WTC11 (cell line): Measurements from ENCODE around the gene RASAL2. TPM values are rescaled to one million over a fixed set of nuclear protein-coding genes. Genes with fewer than 3 reads are reported as not detected.

ENCODE experiments used
- ATAC-seq: fragments of 200-7000 bp; cut with Tn5 transposase; 2 replicates; pipeline ENCODE4 v1.10.0; 2021; ENCODE audit warnings: mild to moderate bottlenecking, moderate library complexity
- CTCF ChIA-PET: fragments of 300-600 bp; sonication (Branson Sonifier 250); formaldehyde crosslinking; loops from one replicate; lab custom pipeline; 2021; ENCODE audit warnings: antibody characterized with exemption; lab: Charles Lee
- POLR2A ChIA-PET: fragments of 350-600 bp; sonication (Branson Sonifier 250); formaldehyde crosslinking; loops from one replicate; lab custom pipeline; 2021; ENCODE audit warnings: antibody characterized with exemption; lab: Charles Lee
- DNase-seq: peaks from one replicate; pipeline ENCODE4 v3.0.0; 2021; ENCODE audit warnings: low spot score
- H3K27ac Mint-ChIP-seq: 2 replicates; pipeline ENCODE4 v1.8.0; 2021; ENCODE audit warnings: mixed read lengths
- H3K27me3 Mint-ChIP-seq: 2 replicates; pipeline ENCODE4 v1.8.0; 2021; ENCODE audit warnings: low read depth, mild to moderate bottlenecking, moderate library complexity, mixed read lengths
- H3K36me3 Mint-ChIP-seq: 2 replicates; pipeline ENCODE4 v1.8.0; 2021; ENCODE audit warnings: mixed read lengths
- H3K4me1 Mint-ChIP-seq: 2 replicates; pipeline ENCODE4 v1.8.0; 2022; ENCODE audit warnings: mixed read lengths
- H3K4me3 Mint-ChIP-seq: 2 replicates; pipeline ENCODE4 v1.8.0; 2021; ENCODE audit warnings: mild to moderate bottlenecking, moderate library complexity, mixed read lengths
- H3K9me3 Mint-ChIP-seq: 2 replicates; pipeline ENCODE4 v1.8.0; 2021; ENCODE audit warnings: mixed read lengths
- ATF1 ChIP-seq: sonication (generic); formaldehyde crosslinking; IDR thresholded peaks from 2 replicates; pipeline ENCODE4 v1.8.1; 2023; ENCODE audit warnings: mild to moderate bottlenecking, moderate library complexity, missing genetic modification reagents
- ESRRA ChIP-seq: sonication (generic); formaldehyde crosslinking; IDR thresholded peaks from 2 replicates; pipeline ENCODE4 v1.8.1; 2022; ENCODE audit warnings: mild to moderate bottlenecking, missing genetic modification reagents, borderline replicate concordance
- GRHL2 ChIP-seq: fragments of 250-450 bp; sonication (Bioruptor Pico); IDR thresholded peaks from 2 replicates; pipeline ENCODE4 v1.8.0; 2022; ENCODE audit warnings: mild to moderate bottlenecking, moderate library complexity; ENCODE audit not compliant: insufficient replicate concordance, severe bottlenecking
- JUN ChIP-seq: sonication (generic); formaldehyde crosslinking; IDR thresholded peaks from 2 replicates; pipeline ENCODE4 v1.8.0; 2023; ENCODE audit warnings: mild to moderate bottlenecking, missing genetic modification reagents
- MXD4 ChIP-seq: fragments of 250-450 bp; sonication (Bioruptor Pico); IDR thresholded peaks from 2 replicates; pipeline ENCODE4 v1.8.0; 2021; ENCODE audit warnings: mild to moderate bottlenecking, moderate library complexity, borderline replicate concordance
- OVOL2 ChIP-seq: fragments of 250-450 bp; sonication (Bioruptor Pico); IDR thresholded peaks from 2 replicates; pipeline ENCODE4 v1.9.0; 2021; ENCODE audit warnings: mild to moderate bottlenecking, borderline replicate concordance
- RORB ChIP-seq: fragments of 250-450 bp; sonication (Bioruptor Pico); IDR thresholded peaks from 2 replicates; pipeline ENCODE4 v1.9.0; 2021; ENCODE audit warnings: mild to moderate bottlenecking
- SP1 ChIP-seq: sonication (generic); formaldehyde crosslinking; conservative IDR thresholded peaks from 2 replicates; pipeline ENCODE4 v1.8.1; 2022; ENCODE audit warnings: missing genetic modification reagents
- TEAD4 ChIP-seq: sonication (generic); formaldehyde crosslinking; IDR thresholded peaks from 2 replicates; pipeline ENCODE4 v1.8.0; 2022; ENCODE audit warnings: mild to moderate bottlenecking, missing genetic modification reagents
- ZNF232 ChIP-seq: sonication (generic); formaldehyde crosslinking; IDR thresholded peaks from 2 replicates; pipeline ENCODE4 v1.8.0; 2022; ENCODE audit warnings: mild to moderate bottlenecking, missing genetic modification reagents
- total RNA-seq: library from RNA; stranded (reverse); gene quantifications from 3 replicates; pipeline ENCODE4 v1.2.3, GENCODE V29; 2021
- TF ChIP-seq, protein P1 (sequence below): sonication (generic); formaldehyde crosslinking; IDR thresholded peaks from 2 replicates; pipeline ENCODE4 v1.8.1; 2022; ENCODE audit warnings: mild to moderate bottlenecking, missing genetic modification reagents, moderate library complexity, borderline replicate concordance
- TF ChIP-seq, protein P2 (sequence below): sonication (generic); formaldehyde crosslinking; IDR thresholded peaks from 2 replicates; pipeline ENCODE4 v1.8.0; 2023; ENCODE audit warnings: missing genetic modification reagents
- TF ChIP-seq, protein P3 (sequence below): fragments of 250-450 bp; sonication (Bioruptor Pico); IDR thresholded peaks from 2 replicates; pipeline ENCODE4 v1.9.0; 2021; ENCODE audit warnings: mild to moderate bottlenecking, borderline replicate concordance
- TF ChIP-seq, protein P4 (sequence below): sonication (generic); formaldehyde crosslinking; IDR thresholded peaks from 2 replicates; pipeline ENCODE4 v1.8.0; 2023; ENCODE audit warnings: mild to moderate bottlenecking, missing genetic modification reagents
- TF ChIP-seq, protein P5 (sequence below): fragments of 250-450 bp; sonication (Bioruptor Pico); IDR thresholded peaks from 2 replicates; pipeline ENCODE4 v1.9.0; 2021; ENCODE audit warnings: moderate library complexity, mild to moderate bottlenecking, inconsistent platforms, borderline replicate concordance
- TF ChIP-seq, protein P6 (sequence below): sonication (generic); formaldehyde crosslinking; IDR thresholded peaks from 2 replicates; pipeline ENCODE4 v1.8.0; 2022; ENCODE audit warnings: mild to moderate bottlenecking, missing genetic modification reagents
- TF ChIP-seq, protein P7 (sequence below): sonication (generic); formaldehyde crosslinking; IDR thresholded peaks from 2 replicates; pipeline ENCODE4 v1.8.0; 2023; ENCODE audit warnings: missing genetic modification reagents, mild to moderate bottlenecking, borderline replicate concordance

RASAL2 gene
- total RNA-seq, 1 experiment from 2014 or later = 29.5 TPM

DNA sequence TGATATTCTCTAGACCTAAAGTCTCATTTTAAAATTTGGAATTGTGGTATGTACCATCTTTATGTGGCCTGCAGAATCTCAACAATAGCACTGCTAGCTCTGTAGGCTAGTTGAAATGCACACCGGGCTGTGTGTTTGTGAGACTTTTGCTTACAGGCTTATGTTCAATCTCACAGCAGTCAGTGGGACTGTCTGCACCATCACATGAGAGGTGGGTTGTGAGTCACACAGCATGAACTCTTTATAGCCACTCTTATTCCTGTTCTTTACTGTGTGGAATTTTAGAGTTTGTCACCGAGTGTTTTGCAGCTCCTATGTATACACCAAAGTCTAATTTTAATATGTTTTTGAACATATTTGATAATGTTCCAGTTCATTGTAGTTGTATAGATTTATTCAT is 74.6 kb downstream of the RASAL2 start:
- no peak for DNase-seq

DNA sequence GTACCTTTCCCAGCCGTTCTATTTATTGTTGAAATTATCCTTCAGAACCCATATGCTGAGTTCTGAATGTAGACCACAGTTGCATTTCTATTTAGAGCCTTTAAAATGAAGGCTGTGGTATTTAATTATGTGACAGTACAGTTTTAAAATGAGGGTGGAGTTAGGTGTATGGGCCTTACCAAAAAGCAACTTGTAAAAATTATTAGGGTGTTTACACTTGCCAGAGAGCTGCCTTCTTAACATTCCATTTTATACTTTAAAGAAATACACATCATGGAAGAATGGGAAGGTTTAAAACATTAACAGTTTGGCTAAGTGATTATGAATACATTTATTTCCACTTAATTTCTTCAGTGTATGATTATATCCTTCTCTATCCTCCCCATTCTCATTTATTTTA is 75.7 kb downstream of the RASAL2 start:
- Mint-ChIP-seq H3K9me3 (no peaks in the 10 kb centered on the region), H3K27me3 (no peaks in the 10 kb centered on the region), H3K4me3 (no peak overlapping the region), H3K27ac (no peak overlapping the region), H3K4me1 (peaks cover 14% of the 10 kb centered on the region), H3K36me3 (no peaks in the 10 kb centered on the region)
- DNase-seq (no peak), ATAC-seq (no peak)
- POLR2A ChIA-PET = no interaction called here
- CTCF ChIA-PET = no interaction called here
- TF ChIP-seq ZNF232 (CRISPR knock-in tag) = no peak
- TF ChIP-seq TEAD4 (CRISPR knock-in tag) = no peak
- TF ChIP-seq ESRRA (CRISPR knock-in tag) = no peak
- TF ChIP-seq JUN (CRISPR knock-in tag) = no peak
- TF ChIP-seq, protein P1, sequence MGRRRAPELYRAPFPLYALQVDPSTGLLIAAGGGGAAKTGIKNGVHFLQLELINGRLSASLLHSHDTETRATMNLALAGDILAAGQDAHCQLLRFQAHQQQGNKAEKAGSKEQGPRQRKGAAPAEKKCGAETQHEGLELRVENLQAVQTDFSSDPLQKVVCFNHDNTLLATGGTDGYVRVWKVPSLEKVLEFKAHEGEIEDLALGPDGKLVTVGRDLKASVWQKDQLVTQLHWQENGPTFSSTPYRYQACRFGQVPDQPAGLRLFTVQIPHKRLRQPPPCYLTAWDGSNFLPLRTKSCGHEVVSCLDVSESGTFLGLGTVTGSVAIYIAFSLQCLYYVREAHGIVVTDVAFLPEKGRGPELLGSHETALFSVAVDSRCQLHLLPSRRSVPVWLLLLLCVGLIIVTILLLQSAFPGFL (CRISPR knock-in tag) = no peak
- TF ChIP-seq GRHL2 = no peak
- TF ChIP-seq RORB = no peak
- TF ChIP-seq OVOL2 (CRISPR knock-in tag) = no peak
- TF ChIP-seq, protein P2, sequence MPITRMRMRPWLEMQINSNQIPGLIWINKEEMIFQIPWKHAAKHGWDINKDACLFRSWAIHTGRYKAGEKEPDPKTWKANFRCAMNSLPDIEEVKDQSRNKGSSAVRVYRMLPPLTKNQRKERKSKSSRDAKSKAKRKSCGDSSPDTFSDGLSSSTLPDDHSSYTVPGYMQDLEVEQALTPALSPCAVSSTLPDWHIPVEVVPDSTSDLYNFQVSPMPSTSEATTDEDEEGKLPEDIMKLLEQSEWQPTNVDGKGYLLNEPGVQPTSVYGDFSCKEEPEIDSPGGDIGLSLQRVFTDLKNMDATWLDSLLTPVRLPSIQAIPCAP (CRISPR knock-in tag) = no peak
- TF ChIP-seq, protein P3, sequence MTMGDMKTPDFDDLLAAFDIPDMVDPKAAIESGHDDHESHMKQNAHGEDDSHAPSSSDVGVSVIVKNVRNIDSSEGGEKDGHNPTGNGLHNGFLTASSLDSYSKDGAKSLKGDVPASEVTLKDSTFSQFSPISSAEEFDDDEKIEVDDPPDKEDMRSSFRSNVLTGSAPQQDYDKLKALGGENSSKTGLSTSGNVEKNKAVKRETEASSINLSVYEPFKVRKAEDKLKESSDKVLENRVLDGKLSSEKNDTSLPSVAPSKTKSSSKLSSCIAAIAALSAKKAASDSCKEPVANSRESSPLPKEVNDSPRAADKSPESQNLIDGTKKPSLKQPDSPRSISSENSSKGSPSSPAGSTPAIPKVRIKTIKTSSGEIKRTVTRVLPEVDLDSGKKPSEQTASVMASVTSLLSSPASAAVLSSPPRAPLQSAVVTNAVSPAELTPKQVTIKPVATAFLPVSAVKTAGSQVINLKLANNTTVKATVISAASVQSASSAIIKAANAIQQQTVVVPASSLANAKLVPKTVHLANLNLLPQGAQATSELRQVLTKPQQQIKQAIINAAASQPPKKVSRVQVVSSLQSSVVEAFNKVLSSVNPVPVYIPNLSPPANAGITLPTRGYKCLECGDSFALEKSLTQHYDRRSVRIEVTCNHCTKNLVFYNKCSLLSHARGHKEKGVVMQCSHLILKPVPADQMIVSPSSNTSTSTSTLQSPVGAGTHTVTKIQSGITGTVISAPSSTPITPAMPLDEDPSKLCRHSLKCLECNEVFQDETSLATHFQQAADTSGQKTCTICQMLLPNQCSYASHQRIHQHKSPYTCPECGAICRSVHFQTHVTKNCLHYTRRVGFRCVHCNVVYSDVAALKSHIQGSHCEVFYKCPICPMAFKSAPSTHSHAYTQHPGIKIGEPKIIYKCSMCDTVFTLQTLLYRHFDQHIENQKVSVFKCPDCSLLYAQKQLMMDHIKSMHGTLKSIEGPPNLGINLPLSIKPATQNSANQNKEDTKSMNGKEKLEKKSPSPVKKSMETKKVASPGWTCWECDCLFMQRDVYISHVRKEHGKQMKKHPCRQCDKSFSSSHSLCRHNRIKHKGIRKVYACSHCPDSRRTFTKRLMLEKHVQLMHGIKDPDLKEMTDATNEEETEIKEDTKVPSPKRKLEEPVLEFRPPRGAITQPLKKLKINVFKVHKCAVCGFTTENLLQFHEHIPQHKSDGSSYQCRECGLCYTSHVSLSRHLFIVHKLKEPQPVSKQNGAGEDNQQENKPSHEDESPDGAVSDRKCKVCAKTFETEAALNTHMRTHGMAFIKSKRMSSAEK = no peak
- no peak for TF ChIP-seq ATF1 (CRISPR knock-in tag)

More for the DNA sequence above, 74.6 kb downstream of the RASAL2 start:
- TF ChIP-seq SP1 (no peak), MXD4 (CRISPR knock-in tag) (no peak), OVOL2 (CRISPR knock-in tag) (no peak)
- TF ChIP-seq, protein P4, sequence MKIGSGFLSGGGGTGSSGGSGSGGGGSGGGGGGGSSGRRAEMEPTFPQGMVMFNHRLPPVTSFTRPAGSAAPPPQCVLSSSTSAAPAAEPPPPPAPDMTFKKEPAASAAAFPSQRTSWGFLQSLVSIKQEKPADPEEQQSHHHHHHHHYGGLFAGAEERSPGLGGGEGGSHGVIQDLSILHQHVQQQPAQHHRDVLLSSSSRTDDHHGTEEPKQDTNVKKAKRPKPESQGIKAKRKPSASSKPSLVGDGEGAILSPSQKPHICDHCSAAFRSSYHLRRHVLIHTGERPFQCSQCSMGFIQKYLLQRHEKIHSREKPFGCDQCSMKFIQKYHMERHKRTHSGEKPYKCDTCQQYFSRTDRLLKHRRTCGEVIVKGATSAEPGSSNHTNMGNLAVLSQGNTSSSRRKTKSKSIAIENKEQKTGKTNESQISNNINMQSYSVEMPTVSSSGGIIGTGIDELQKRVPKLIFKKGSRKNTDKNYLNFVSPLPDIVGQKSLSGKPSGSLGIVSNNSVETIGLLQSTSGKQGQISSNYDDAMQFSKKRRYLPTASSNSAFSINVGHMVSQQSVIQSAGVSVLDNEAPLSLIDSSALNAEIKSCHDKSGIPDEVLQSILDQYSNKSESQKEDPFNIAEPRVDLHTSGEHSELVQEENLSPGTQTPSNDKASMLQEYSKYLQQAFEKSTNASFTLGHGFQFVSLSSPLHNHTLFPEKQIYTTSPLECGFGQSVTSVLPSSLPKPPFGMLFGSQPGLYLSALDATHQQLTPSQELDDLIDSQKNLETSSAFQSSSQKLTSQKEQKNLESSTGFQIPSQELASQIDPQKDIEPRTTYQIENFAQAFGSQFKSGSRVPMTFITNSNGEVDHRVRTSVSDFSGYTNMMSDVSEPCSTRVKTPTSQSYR (CRISPR knock-in tag) = no peak
- TF ChIP-seq, protein P5, sequence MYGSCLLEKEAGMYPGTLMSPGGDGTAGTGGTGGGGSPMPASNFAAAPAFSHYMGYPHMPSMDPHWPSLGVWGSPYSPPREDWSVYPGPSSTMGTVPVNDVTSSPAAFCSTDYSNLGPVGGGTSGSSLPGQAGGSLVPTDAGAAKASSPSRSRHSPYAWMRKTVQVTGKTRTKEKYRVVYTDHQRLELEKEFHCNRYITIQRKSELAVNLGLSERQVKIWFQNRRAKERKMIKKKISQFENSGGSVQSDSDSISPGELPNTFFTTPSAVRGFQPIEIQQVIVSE = no peak
- TF ChIP-seq, protein P6, sequence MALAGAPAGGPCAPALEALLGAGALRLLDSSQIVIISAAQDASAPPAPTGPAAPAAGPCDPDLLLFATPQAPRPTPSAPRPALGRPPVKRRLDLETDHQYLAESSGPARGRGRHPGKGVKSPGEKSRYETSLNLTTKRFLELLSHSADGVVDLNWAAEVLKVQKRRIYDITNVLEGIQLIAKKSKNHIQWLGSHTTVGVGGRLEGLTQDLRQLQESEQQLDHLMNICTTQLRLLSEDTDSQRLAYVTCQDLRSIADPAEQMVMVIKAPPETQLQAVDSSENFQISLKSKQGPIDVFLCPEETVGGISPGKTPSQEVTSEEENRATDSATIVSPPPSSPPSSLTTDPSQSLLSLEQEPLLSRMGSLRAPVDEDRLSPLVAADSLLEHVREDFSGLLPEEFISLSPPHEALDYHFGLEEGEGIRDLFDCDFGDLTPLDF = no peak
- TF ChIP-seq, protein P7, sequence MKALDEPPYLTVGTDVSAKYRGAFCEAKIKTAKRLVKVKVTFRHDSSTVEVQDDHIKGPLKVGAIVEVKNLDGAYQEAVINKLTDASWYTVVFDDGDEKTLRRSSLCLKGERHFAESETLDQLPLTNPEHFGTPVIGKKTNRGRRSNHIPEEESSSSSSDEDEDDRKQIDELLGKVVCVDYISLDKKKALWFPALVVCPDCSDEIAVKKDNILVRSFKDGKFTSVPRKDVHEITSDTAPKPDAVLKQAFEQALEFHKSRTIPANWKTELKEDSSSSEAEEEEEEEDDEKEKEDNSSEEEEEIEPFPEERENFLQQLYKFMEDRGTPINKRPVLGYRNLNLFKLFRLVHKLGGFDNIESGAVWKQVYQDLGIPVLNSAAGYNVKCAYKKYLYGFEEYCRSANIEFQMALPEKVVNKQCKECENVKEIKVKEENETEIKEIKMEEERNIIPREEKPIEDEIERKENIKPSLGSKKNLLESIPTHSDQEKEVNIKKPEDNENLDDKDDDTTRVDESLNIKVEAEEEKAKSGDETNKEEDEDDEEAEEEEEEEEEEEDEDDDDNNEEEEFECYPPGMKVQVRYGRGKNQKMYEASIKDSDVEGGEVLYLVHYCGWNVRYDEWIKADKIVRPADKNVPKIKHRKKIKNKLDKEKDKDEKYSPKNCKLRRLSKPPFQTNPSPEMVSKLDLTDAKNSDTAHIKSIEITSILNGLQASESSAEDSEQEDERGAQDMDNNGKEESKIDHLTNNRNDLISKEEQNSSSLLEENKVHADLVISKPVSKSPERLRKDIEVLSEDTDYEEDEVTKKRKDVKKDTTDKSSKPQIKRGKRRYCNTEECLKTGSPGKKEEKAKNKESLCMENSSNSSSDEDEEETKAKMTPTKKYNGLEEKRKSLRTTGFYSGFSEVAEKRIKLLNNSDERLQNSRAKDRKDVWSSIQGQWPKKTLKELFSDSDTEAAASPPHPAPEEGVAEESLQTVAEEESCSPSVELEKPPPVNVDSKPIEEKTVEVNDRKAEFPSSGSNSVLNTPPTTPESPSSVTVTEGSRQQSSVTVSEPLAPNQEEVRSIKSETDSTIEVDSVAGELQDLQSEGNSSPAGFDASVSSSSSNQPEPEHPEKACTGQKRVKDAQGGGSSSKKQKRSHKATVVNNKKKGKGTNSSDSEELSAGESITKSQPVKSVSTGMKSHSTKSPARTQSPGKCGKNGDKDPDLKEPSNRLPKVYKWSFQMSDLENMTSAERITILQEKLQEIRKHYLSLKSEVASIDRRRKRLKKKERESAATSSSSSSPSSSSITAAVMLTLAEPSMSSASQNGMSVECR (CRISPR knock-in tag) = no peak
- Mint-ChIP-seq H3K27me3 (no peaks in the 10 kb centered on the region), H3K36me3 (no peaks in the 10 kb centered on the region), H3K9me3 (no peaks in the 10 kb centered on the region), H3K27ac (no peak overlapping the region), H3K4me1 (peaks cover 7% of the 10 kb centered on the region), H3K4me3 (no peak overlapping the region)
- CTCF ChIA-PET = interaction anchor here (0.7 kb wide), 1 partner anchor 58 kb away, joined by 3 read pairs; no protein-coding TSS in a partner anchor
- POLR2A ChIA-PET = no interaction called here
- no peak for ATAC-seq
